NCI-H1105 (cell line): ENCODE data around the gene SLC39A7.
"Not testable (repeated sequence)": the region's sequence is repeated elsewhere in the genome, so short reads cannot be mapped to it uniquely, and the experiment has no call there.

Experiments
- DNase-seq: peaks from one replicate; lab custom pipeline; 2025; lab: John Stamatoyannopoulos, UW

The SLC39A7 gene

DNA sequence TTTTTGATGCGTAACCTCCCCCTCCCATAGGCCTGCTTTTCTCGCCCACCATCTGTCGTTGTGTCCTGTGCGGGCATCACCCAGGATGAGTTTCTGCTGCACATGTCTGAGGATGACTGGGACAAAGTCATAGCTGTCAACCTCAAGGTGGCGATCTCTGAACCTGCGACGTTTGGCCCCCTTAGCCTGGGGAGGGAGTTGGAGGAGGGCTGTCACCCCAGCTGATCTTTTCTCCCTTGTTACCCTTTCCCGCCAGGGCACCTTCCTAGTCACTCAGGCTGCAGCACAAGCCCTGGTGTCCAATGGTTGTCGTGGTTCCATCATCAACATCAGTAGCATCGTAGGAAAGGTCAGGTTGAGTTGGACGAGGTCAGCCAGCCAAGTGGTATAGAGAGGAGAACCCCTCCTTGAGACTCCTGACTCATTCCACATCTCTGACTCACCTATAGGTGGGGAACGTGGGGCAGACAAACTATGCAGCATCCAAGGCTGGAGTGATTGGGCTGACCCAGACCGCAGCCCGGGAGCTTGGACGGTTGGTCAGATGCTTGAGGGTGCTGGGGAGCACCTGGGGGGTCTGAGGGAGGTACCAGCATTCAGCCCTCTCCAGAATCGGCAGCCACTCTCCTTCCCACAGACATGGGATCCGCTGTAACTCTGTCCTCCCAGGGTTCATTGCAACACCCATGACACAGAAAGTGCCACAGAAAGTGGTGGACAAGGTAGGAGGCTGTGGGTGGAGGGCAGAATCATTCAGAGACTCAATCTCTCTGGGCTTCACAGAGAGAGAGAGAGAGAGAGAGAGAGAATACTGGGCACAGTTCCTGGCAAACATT, 4.7 kb downstream of the SLC39A7 start:
- DNase-seq: no peak

DNA sequence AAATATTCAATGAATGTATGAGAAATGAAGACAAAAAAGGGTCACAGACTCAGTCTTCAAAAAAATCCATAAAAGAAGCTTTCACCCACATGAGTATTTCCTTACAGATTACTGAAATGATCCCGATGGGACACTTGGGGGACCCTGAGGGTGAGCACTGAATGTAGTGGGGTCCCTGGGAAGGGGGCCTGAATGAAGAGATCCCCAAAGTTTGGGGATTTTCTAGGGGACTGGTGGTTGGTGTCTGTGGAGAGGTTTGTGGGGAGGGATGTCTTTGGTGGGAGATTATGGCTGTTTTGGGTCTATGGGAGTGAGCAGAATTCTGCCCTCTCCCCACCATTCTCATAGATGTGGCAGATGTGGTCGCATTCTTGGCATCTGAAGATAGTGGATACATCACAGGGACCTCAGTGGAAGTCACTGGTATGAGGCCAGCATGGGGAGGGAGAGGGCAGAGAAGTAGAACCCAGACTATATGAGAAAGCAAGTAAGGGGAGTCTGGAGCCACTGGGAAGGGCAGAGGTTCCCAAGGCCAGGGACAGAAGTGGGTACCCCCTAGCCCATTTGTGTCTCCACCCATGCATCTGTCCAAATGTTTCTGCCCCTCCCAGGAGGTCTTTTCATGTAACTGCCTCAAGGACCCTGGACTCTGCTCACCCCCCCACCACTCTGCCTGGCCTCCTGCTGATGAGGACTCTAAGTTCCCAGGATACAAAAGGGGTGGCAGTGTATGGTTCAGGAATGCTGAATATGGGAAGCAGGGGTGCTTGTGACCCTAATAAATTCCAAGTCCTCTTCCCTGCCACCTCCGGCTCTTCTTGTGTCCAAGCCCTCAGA, 5.6 kb downstream of the SLC39A7 start:
- DNase-seq: no peak

DNA sequence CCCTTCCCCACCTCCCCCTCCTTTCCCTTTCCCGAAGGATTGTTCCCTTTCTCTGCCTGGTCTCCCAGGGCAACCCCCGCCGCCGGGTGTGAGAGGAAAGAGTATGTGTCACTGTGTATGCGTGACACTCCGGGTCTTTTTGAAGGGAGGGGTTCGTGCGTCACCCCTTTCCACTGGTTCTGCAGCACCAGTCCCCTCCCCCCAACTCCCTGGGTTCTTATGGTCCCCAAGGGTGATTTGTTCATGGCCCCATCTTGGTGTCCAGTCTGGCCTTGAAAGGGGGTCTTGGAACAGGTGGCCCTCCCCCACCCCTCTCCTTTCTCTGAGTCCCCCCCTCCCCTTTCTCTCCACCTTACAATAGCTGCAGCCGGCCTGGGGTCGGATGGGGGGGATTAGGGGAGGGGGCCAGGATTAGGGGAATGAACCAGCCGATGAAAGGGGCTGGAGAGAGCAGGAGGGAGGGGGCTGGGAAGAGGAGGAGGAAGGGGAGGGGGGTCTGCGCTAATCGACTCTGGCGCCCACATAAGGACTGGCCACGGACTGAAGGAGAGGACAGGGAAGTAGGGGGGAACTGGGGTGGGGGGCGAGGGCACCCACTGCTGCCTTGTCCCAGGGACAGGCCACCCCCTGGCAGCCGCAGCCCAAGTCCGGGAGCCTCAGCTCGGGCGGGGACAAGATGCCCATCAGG, 6.3 kb downstream of the SLC39A7 start:
- no peak for DNase-seq

DNA sequence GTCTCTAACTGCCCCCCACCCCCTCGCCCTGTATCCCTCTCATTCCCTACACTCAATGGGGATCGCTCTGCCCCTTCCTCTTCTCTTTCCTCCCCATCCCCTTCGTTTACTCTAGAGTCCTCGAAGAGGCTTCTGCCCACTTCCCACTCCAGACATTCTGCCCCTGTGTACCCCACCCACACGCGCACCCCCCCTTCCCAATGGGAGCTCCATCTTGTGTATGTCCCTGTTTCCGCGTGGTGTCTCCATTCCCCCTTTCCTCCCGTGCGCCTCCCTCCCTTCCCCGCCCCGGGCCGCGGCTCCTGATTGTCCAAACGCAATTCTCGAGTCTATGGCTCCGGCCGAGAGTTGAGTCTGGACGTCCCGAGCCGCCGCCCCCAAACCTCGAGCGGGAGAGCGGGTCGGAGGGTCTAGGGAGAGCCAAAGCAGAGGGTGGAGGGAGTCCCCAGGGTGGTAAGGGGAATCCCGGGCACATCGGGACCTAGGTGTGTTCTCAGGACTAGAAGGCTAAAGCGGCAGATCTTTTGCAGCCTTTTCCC, 7.0 kb downstream of the SLC39A7 start:
- DNase-seq: no peak

DNA sequence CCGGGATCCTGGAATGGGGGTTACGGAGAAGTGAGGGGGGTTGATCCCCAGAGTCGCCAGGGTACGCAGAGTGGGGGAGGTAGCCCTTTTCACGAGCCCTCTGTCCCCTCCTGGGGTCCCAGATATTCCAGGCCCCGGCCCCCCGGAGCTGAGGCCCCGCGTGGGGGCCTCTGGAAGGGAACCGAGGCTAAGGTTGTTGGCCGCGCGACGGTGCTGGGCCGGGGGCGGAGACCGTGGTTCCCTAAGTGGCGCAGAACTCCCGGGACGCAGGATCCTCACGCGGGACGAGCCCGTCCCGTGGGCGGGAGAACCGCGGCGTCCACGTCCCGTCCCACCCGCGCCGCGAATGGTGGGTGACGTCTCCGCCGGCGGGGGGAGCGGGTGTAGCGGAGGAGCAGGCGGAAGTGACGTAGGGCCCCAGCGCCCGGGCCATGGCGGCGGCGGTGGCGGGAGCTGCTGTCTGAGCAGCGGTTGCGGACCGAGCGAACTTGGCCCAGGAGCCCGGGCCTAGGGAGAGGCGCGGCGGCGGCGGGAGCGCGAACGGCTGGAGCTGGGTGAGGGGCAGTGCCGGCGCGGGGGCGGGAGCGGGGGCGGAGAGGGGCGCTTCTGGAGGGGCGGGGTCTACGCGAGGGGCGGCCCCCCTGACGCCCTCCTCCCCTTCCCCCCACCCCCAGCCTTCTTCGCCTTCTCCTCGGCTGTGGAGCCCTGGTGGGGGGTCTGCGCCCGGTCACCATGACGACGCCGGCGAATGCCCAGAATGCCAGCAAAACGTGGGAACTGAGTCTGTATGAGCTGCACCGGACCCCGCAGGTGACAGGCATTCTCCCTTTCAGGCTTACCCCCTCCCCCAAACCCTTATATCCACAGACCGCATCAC, 7.7 kb downstream of the SLC39A7 start, which contains the start of gene RING1:
Gene RING1 (plus strand): TSS at position 410 of the 877 bp plus-strand sequence. CDS start 323 bp downstream, at position 733.
- peak; percentile 52 for DNase-seq

DNA sequence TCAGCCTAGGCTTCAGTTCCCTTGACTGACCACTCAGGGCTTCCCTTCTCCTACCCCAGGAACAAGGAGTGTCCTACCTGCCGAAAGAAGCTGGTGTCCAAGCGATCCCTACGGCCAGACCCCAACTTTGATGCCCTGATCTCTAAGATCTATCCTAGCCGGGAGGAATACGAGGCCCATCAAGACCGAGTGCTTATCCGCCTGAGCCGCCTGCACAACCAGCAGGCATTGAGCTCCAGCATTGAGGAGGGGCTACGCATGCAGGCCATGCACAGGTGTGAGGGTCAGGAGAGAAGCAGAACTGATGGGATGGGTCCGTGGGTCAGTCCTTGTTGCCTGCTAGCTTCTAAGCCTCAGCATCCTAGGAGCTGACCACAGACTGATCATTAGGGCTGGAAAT, 9.2 kb downstream of the SLC39A7 start:
- no peak for DNase-seq

DNA sequence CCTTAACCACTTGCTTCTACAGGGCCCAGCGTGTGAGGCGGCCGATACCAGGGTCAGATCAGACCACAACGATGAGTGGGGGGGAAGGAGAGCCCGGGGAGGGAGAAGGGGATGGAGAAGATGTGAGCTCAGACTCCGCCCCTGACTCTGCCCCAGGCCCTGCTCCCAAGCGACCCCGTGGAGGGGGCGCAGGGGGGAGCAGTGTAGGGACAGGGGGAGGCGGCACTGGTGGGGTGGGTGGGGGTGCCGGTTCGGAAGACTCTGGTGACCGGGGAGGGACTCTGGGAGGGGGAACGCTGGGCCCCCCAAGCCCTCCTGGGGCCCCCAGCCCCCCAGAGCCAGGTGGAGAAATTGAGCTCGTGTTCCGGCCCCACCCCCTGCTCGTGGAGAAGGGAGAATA, 10.5 kb downstream of the SLC39A7 start:
- DNase-seq: no peak

DNA sequence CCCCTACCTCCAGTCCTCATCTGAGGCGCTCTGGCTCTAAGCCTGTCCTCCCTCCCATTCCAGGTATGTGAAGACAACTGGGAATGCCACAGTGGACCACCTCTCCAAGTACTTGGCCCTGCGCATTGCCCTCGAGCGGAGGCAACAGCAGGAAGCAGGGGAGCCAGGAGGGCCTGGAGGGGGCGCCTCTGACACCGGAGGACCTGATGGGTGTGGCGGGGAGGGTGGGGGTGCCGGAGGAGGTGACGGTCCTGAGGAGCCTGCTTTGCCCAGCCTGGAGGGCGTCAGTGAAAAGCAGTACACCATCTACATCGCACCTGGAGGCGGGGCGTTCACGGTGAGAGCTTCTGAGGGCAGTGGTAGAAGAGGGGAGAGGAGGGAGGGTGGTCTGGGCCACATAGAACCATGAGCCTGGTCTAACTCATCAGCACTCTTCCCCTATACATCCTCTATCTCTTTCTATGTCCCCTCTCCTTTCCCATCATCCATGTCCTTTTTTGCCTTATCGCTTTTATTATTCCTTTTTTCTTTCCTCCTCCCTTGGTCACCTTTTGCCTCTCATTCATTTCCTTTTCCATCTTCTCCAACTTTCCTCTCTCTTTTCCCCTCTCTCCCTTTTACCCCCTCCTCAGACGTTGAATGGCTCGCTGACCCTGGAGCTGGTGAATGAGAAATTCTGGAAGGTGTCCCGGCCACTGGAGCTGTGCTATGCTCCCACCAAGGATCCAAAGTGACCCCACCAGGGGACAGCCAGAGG, 11.2 kb downstream of the SLC39A7 start:
- no peak for DNase-seq

DNA sequence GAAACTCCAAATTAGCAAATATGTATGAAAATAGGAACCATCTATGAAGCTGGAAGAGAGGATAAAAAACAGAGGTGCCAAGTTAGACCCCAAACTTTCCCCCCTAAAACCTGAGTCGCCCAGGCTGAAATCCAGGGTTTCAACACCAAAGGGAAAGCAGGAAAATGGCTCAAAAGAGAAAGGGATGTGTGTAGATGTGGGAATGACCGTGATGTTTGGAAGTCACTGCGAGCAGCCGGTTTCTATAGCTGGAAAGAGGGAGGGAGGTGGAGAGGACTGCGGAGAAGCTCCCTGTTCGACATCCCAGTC, 12.1 kb downstream of the SLC39A7 start:
- DNase-seq: no peak

DNA sequence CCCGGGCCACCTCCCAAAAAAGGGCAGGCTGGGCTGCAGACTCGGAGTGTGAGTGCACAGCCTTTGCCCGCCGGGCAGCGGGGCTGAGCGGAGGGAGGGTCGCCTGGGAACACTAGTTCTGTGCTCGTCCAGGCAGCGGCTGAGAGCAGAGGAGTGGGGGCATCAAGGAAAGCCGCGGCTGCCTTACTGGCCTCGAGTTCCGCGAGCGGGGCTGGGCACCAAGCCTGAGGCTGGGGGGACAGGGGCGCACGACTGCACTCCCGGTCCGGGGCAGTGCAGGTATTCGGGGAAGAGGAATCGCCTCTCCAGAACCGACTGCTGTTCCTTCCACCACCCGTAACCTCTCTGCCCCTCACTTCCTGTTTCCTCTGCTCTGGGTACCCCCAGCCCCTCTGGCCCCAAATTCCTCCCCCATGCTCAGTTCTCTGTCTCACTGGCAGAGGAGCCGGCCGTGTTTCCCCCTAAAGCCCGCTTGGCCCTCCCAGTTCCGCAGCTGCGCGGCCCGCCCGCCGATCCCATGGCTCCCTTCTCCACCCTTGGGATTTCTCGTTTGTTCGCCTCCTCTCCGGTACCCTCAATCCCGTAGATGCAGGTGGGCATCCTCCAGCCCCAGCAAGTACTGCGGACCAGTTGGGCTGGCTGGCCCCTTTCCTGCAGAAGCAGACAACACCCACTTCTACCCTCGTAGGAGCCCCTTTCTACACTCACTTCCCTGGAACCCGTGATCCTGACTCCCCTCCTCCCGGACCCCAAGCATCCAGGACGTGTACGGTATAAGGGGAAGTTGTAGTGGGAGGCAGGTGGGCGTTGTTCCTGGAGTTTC, 12.7 kb downstream of the SLC39A7 start:
- no peak for DNase-seq

DNA sequence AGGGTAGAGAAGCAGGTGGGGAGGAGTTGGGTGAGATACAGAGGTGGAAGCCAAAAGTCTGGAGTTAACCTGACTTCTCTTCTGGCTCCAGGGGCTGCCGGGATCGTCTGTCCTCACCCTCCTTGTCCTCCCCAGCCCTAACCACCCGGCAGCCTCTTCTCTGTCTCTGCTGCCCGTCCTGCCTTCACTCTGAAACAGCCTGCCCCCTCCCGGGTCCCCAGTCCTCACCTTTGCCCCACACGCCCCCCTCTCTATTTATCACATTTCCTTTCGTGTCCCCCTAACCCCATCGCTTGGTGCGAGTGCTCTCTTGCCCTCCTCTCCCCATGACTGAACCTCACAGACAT, 13.3 kb downstream of the SLC39A7 start:
- no peak for DNase-seq

DNA sequence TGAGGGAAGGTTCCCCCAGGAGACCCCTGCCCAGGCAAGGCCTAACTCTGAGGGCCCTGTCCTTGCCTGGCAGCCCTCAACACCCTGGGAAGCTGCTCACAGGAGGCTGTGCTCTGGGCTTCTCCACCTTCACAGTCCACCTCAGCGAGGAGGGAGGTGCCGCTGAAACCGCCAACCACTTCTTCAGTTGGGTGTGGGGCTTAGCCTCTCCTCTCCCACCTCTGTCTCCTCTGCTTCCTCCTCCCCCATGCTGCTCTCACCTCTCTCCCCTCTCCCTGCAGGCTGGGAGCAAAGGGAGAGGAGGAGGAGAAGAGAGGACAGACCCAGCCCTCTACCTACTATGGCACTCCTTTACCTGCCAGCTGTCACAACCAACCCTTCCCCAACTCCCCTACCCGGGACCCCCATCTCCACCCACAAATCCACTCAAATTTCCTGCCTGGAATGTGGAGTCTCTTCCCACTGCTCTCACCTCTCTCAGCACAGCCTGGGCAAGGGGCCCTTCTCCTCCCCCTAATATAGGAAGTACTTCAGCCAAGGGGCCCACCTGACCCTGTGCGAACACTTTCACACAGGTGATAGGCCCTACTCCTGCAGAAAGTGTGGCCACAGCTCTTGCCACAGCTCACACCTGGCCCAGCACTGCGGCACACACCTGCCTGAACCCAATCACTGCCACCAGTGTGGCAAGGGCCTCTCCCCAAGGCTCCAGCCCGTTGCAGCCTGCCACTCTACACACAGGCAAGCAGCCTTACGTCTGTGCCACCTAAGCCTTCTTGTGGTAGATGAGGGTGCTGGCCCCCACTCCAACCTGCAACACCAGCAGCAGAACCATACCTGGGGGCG, 14.8 kb downstream of the SLC39A7 start:
- no peak for DNase-seq

DNA sequence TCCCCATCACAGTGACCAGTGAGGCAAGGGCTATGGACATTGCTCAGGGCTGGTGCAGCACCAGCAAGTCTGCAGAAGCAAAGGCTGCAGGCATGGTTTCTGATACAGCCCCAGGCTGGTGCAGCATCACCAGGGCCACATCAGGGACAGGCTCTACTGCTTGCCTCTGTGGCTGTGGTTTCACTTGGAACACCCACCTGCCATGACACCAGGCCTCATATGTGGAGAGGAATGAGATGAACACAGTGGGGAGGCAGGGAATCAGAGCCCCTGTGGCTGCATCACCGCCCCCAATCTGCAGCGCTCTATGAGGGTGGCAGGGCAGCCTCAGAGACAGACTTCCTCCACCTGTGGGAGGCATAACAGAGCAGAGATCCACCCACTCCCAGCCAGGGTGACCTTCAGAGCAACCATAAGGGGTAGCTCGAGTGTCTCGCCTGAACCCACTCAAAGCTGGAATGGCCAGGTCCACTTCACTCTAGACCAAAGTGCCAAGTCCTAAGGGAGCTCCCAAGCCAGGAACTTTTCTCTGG, 15.5 kb downstream of the SLC39A7 start:
- DNase-seq: no peak

DNA sequence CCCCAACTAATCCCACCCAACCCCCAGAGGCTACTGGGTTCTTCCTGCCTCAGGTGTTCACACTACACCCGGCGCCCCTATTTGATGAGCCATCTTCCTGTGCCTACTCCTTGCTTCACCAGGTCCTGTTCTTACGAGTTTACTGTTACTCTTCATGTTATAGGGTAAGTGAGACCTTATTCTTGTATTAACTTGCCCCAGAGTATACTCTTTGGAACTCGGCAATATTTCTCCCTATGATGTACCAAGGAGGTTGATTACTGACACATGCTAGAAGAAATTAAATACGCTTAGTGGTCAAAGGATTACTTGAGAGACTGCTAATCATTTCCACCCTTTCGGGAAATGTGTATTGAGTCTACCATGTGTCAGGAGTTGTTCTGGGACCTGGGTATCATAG, 16.6 kb downstream of the SLC39A7 start:
- DNase-seq: no peak

DNA sequence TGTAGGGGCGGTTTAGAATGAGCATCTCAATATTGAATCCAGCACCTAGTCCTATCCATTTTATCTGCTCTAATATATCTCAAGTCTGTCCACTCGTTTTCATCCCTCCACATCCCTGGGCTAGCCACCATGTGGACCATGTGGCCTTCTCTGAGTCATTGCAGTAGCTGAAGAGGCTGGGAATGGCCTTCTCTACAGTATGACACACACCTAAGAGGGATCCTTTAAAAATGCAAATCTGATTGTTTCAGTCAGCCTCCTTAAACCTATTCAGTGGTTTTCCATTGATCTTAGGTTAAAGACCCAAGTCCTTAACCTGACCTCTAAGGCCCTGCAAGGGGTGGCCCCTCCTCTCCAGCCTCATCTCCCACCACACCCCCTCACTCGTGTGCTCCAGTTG, 17.0 kb downstream of the SLC39A7 start:
- no peak for DNase-seq

DNA sequence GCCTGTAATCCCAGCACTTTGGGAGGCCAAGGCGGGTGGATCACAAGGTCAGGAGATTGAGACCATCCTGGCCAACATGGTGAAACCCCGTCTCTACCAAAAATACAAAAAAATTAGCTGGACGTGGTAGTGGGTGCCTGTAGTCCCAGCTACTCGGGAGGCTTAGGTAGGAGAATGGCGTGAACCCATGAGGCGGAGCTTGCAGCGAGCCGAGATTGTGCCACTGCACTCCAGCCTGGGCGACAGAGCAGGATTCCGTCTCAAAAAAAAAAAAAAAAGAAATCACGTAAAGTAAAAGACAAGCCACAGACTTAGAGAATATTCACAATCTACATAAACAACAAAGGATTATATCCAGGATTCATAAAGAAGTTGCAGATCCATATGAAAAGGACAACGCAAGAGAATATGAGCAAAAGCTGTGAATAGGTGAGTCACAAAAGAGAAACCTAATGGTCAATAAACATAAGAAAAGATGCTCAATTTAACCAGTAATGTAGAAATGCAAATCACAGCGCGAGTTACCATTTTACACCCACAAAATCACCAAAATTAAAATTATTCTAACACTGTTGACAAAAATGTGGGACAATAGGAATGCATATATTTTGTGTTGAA, 25.9 kb downstream of the SLC39A7 start:
- not testable (repeated sequence) for DNase-seq

DNA sequence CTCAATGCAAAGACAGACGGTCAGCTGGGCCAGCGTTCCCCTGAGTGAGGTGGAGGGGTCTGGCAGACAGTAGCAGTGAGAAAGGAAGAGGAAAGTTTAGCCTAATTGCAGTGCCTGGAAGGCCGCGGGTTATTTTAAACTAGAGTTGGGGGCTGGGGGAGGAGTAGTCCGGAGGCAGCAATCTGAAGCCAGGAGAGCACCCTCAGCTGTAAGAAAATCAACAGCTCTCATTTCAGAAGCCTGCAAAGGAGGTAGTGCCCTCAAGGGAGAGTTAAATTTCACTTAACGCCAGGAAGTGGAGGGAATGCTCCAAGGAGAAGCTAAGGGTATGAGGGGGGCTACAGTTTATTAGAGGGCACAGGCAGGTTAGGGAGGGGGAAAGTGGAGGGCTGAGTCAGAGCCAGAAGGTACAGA, 34.6 kb downstream of the SLC39A7 start:
- no peak for DNase-seq

DNA sequence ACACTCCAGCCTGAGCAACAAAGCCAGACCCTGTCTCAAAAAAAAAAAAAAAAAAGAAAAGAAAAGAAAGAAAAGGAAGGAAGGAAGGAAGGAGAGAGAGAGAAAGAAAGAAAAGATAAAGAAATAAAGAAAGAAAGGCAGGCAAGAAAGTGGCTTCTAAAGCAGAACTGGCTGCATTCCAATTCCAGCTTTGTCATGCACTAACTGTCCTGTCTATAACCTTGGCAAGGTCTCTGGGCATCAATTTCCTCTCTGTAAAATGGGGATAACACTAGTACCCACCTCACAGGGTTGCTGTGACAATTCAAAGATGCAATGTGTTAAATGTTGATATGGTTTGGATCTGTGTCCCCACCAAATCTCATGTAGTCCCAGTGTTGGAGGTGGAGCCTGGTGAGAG, 35.7 kb downstream of the SLC39A7 start:
- no peak for DNase-seq
